Measurements from ENCODE around the gene HSBP1L1.
A peak's percentile ranks its signal among the peaks of the same experiment; 100 is the strongest.

HSBP1L1 gene

DNA sequence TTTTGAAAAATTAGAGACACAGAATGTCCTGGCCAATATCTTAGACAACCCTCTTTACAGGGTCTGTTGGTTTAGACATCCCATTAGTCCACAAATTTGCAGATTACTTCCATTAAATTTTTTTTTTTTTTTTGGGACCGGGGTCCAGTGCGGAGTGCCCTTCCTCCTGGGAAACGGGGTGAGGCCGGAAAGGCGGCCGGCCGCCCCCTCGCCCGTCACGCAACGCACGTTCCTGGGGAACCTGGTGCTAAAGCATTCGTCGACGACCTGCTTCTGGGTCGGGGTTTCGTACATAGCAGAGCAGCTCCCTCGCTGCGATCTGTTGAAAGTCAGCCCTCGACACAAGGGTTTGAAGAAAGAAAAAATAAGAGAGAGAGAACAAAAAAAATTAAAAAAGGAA is 48.3 kb downstream of the HSBP1L1 start:
- no peak overlapping the region for H3K4ac ChIP-seq (ENCODE audit: low read length)
- H3K4me2 ChIP-seq (ENCODE audit: insufficient read depth, low read length, poor library complexity, severe bottlenecking), result peak overlapping the region; percentile 11
- H2BK12ac ChIP-seq (ENCODE audit: low read length), result no peak overlapping the region
- no peak for DNase-seq (ENCODE audit: low spot score)
- no CpG with 5 or more reads among the region's 20 CpGs for WGBS, 2 donors (ENCODE audit: extremely low coverage in 2 of 2, insufficient read length in 2 of 2, insufficient replicate concordance in 1 of 2)
- H3K27ac ChIP-seq (replicated peaks; ENCODE audit: low read length), result no peak overlapping the region
- H4K8ac ChIP-seq (ENCODE audit: low read depth, low read length), result no peak overlapping the region
- H3K36me3 ChIP-seq (replicated peaks in 1 of 2; ENCODE audit: control insufficient read depth in 2 of 2, insufficient read depth in 2 of 2, low read length in 2 of 2), result no peaks in the 10 kb centered on the region
- H3K27me3 ChIP-seq (ENCODE audit: control insufficient read depth in 3 of 3, insufficient read depth in 3 of 3, low read depth in 1 of 3, low read length in 3 of 3), result no peaks in the 10 kb centered on the region
- no peaks in the 10 kb centered on the region for H3K4me1 ChIP-seq (ENCODE audit: control insufficient read depth in 2 of 2, insufficient read depth in 1 of 2, low read depth in 1 of 2, low read length in 2 of 2)
- no peak overlapping the region for H2AFZ ChIP-seq (ENCODE audit: low read length)
- H2AK5ac ChIP-seq (ENCODE audit: low read depth, low read length), result no peak overlapping the region
- no peak overlapping the region for H3K9ac ChIP-seq (ENCODE audit: low read depth, low read length, poor library complexity)
- H2BK120ac ChIP-seq (ENCODE audit: low read depth, low read length), result no peak overlapping the region
- H3K9me3 ChIP-seq (replicated peaks in 1 of 2; ENCODE audit: control insufficient read depth in 2 of 2, insufficient read depth in 1 of 2, low read depth in 1 of 2, low read length in 2 of 2), result peaks cover 8 to 13% of the 10 kb centered on the region in 2 donors
- no peak overlapping the region for H3K14ac ChIP-seq (ENCODE audit: low read length)
- no peak overlapping the region for H4K91ac ChIP-seq (ENCODE audit: low read depth, low read length, poor library complexity)
- no peak overlapping the region for H2BK5ac ChIP-seq (ENCODE audit: low read length)
- no peak overlapping the region for H3K4me3 ChIP-seq (ENCODE audit: low read length in 2 of 2)
- H3K23ac ChIP-seq (ENCODE audit: low read depth, low read length, poor library complexity), result no peak overlapping the region
- H3K18ac ChIP-seq (ENCODE audit: low read length), result no peak overlapping the region
- H2BK15ac ChIP-seq (ENCODE audit: low read length), result no peak overlapping the region
- no peaks in the 10 kb centered on the region for H3K79me1 ChIP-seq (ENCODE audit: low read depth, low read length)

Measured in neuronal stem cell (in vitro differentiated cells).